Type B pancreatic cell (in vitro differentiated cells): ENCODE results near the gene MAPKBP1. TPM values are rescaled to one million over a fixed set of nuclear protein-coding genes. Genes with fewer than 3 reads are reported as not detected.
A peak's percentile ranks its signal among the peaks of the same experiment; 100 is the strongest.

ENCODE experiments used
- DNase-seq: peaks from one replicate; pipeline ENCODE4 v3.0.0; 2021; ENCODE audit warnings: mixed read lengths; ENCODE audit not compliant: unreplicated experiment; ENCODE audit errors: extremely low spot score
- H3K27ac Mint-ChIP-seq: 2 replicates; pipeline ENCODE4 v1.8.0; 2021; ENCODE audit warnings: mild to moderate bottlenecking, mixed read lengths
- H3K27me3 Mint-ChIP-seq: 2 replicates; pipeline ENCODE4 v1.8.0; 2021; ENCODE audit warnings: mixed read lengths
- H3K36me3 Mint-ChIP-seq: 2 replicates; pipeline ENCODE4 v1.8.0; 2021; ENCODE audit warnings: mixed read lengths
- H3K4me1 Mint-ChIP-seq: one replicate; pipeline ENCODE4 v1.8.0; 2021; ENCODE audit warnings: mixed read lengths; ENCODE audit not compliant: unreplicated experiment
- H3K4me3 Mint-ChIP-seq: 2 replicates; pipeline ENCODE4 v1.8.0; 2021; ENCODE audit warnings: mild to moderate bottlenecking, mixed read lengths
- H3K9me3 Mint-ChIP-seq: 2 replicates; pipeline ENCODE4 v1.8.0; 2021; ENCODE audit warnings: mixed read lengths
- CTCF ChIP-seq: fragments of 200-600 bp; sonication (generic); conservative IDR thresholded peaks from 2 replicates; pipeline ENCODE4 v1.5.0; 2021; ENCODE audit warnings: antibody characterized with exemption, mild to moderate bottlenecking
- total RNA-seq: library from RNA; stranded (reverse); gene quantifications from 2 replicates; pipeline ENCODE4 v1.2.1, GENCODE V29; 2021; ENCODE audit warnings: low replicate concordance

The MAPKBP1 gene
- total RNA-seq, 1 donor from 2014 or later = 34.8 TPM

- Mint-ChIP-seq H3K27ac (peak overlapping the region; percentile 71), H3K4me3 (peak overlapping the region; percentile 11)
- TF ChIP-seq CTCF = no peak
Measured at GRCh38 chr15:41836713-41837454, 62.6 kb downstream of the MAPKBP1 start.

GRCh38 chr15:41838400-41838897, 64.2 kb downstream of the MAPKBP1 start, which contains the start of gene PLA2G4B:
Gene PLA2G4B (plus strand): TSS chr15:41838847. CDS start chr15:41838914, 67 bp downstream.
- DNase-seq = no peak
- no peaks in the 10 kb centered on the region for H3K27me3 Mint-ChIP-seq
- H3K36me3 Mint-ChIP-seq = peaks cover 4% of the 10 kb centered on the region
- TF ChIP-seq CTCF = no peak
- peak within 1 kb of the TSS; percentile 22 for H3K4me3 Mint-ChIP-seq
- H3K27ac Mint-ChIP-seq = peak within 1 kb of the TSS; percentile 82
- H3K4me1 Mint-ChIP-seq = peaks cover 8% of the 10 kb centered on the region
- no peaks in the 10 kb centered on the region for H3K9me3 Mint-ChIP-seq

More at GRCh38 chr15:41836713-41837454, 62.6 kb downstream of the MAPKBP1 start:
- Mint-ChIP-seq H3K27me3 (no peaks in the 10 kb centered on the region), H3K9me3 (no peaks in the 10 kb centered on the region), H3K36me3 (peaks cover 12% of the 10 kb centered on the region), H3K4me1 (peaks cover 15% of the 10 kb centered on the region)
- no peak for DNase-seq

- no peaks in the 10 kb centered on the region for H3K27me3 Mint-ChIP-seq
- no peak overlapping the region for H3K4me3 Mint-ChIP-seq
- H3K9me3 Mint-ChIP-seq = no peaks in the 10 kb centered on the region
- no peak for DNase-seq
- peaks cover 4% of the 10 kb centered on the region for H3K36me3 Mint-ChIP-seq
- TF ChIP-seq CTCF = no peak
- no peaks in the 10 kb centered on the region for H3K4me1 Mint-ChIP-seq
- H3K27ac Mint-ChIP-seq = no peak overlapping the region
Measured at GRCh38 chr15:41839781-41840491, 65.7 kb downstream of the MAPKBP1 start.

GRCh38 chr15:41840673-41841072, 66.4 kb downstream of the MAPKBP1 start:
- no peak overlapping the region for H3K4me3 Mint-ChIP-seq
- TF ChIP-seq CTCF = no peak
- H3K4me1 Mint-ChIP-seq = no peaks in the 10 kb centered on the region
- no peaks in the 10 kb centered on the region for H3K9me3 Mint-ChIP-seq
- peaks cover 4% of the 10 kb centered on the region for H3K36me3 Mint-ChIP-seq
- no peak for DNase-seq
- H3K27me3 Mint-ChIP-seq = no peaks in the 10 kb centered on the region
- peak overlapping the region; percentile 72 for H3K27ac Mint-ChIP-seq

GRCh38 chr15:41841131-41841530, 66.8 kb downstream of the MAPKBP1 start:
- no peak for DNase-seq
- TF ChIP-seq CTCF = no peak
- Mint-ChIP-seq H3K27me3 (no peaks in the 10 kb centered on the region), H3K9me3 (no peaks in the 10 kb centered on the region), H3K27ac (peak overlapping the region; percentile 72), H3K4me1 (no peaks in the 10 kb centered on the region), H3K4me3 (no peak overlapping the region), H3K36me3 (peaks cover 4% of the 10 kb centered on the region)
